Measurements from ENCODE around the gene SMIM1.

Gene SMIM1

DNA sequence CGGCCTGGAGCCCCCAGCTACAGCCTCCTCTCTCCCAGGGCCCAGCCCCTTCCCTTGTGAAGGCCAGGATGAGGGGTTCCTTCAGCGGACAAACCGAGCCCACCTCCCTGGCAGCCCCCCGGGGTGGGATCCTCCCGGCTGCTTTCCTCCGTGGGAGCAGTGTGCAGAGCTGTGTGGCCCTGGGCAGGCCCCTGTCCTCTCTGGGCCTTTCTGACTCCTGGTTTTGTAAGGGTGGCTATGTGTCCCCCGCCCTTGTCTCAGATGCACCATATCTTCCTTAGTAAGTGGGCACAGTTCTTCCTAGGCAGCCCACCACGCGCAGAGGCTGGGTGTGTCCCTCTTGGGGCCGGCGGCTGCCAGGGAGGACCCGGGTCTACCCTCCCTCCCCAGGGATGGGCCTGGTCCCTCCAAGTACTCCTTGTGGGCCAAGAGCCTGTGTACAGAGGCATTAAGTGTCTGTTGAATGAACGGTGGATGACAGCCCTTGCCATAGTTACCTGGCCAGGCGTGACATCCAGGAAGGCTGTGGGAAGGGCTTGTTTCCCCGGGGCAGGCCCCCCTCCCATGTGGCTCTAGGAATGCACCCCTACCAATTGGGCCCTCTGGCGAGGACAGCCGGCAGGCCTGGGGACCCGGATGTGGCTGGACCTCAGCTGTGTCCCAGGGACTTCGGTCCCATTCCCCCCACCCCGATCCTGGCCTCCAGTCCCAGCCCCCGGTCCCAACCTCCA lies 3.8 kb downstream of the SMIM1 start:
- H3K4me1 ChIP-seq (ENCODE audit: control insufficient read depth, insufficient read depth, low read length): peaks cover 21% of the 10 kb centered on the region
- no peak overlapping the region for H3K4me3 ChIP-seq (ENCODE audit: low read length)
- H3K9me3 ChIP-seq (ENCODE audit: control insufficient read depth, low read length): no peaks in the 10 kb centered on the region
- peaks cover 5% of the 10 kb centered on the region for H3K36me3 ChIP-seq (ENCODE audit: control insufficient read depth, insufficient read depth, low read length)
- H3K27me3 ChIP-seq (ENCODE audit: control insufficient read depth, insufficient read depth, low read length): peaks cover 8% of the 10 kb centered on the region
- no peak overlapping the region for H3K9ac ChIP-seq (ENCODE audit: low read length)

DNA sequence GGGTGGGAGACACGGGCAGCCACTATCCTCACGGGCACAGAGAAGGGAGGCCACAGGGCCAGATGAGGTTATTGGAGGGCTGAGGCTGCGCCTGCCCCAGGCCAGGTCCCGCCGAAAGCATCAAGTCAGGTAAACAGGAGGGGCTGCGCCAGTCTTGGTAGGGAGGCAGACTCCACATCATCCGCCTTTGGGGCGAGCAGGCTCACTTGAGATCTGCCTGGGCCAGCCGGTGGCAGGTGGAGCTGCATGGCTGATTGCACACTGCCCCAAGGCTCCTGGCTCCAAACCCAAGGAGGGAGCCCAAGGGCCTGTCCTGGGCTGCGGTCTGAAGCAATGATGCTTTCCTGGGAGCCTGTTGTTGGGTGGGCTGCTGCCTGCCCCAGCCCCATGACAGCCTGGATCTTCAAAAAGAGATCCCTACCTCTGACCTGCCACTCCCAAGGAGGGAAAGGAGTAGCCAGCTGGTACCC lies 4.6 kb downstream of the SMIM1 start:
- H3K9ac ChIP-seq (ENCODE audit: low read length): no peak overlapping the region
- H3K4me3 ChIP-seq (ENCODE audit: low read length): no peak overlapping the region
- peaks cover 3% of the 10 kb centered on the region for H3K27me3 ChIP-seq (ENCODE audit: control insufficient read depth, insufficient read depth, low read length)
- H3K9me3 ChIP-seq (ENCODE audit: control insufficient read depth, low read length): no peaks in the 10 kb centered on the region
- H3K4me1 ChIP-seq (ENCODE audit: control insufficient read depth, insufficient read depth, low read length): peaks cover 15% of the 10 kb centered on the region
- peaks cover 5% of the 10 kb centered on the region for H3K36me3 ChIP-seq (ENCODE audit: control insufficient read depth, insufficient read depth, low read length)

DNA sequence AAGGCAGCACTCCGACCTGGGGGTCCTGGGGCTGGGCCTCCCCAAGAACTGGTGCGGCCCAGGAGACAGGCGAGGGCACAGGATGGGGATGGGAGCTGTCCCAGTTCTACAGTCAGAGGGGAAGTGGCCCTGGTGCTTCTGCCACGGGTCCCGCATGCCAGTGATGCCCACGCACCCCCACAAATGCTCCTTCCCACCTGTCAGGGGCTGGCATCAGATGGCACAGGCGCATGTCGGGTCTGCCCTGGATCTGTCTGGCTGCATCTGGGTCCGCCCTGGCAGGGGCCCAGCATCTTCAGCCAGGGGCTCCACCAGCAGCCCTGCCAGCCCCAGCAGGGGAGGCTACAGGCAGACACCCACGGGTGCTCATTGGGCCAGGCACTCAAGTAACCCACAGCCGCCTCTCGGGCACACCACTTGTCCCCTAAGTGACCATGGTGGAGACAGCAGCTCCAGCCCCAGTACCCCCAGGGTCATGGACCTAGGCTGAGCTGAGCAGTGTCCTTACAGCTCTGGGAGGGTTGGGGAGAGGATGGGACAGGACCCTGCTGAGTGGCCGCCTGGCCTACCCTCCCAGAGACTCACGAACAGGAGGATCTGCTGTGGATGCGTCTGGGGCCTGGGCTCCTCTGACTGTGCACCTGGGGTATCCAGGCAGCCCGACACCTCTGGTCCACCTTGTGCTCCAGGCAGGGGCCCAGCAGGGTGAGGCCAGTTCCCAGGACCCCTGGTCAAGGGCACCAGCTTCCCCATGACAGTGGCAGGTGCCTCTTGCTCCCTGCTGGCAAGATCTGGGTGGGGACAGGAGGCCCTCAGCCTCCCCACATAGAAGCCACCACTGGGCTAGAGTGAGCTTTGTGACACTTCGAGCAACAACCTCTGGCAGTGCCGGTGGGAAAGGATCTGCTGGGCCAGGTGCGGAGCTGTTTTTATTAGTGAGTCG lies 5.4 kb downstream of the SMIM1 start:
- H3K4me1 ChIP-seq (ENCODE audit: control insufficient read depth, insufficient read depth, low read length): peaks cover 13% of the 10 kb centered on the region
- no peak overlapping the region for H3K4me3 ChIP-seq (ENCODE audit: low read length)
- H3K27me3 ChIP-seq (ENCODE audit: control insufficient read depth, insufficient read depth, low read length): peaks cover 3% of the 10 kb centered on the region
- H3K9me3 ChIP-seq (ENCODE audit: control insufficient read depth, low read length): no peaks in the 10 kb centered on the region
- H3K36me3 ChIP-seq (ENCODE audit: control insufficient read depth, insufficient read depth, low read length): peaks cover 5% of the 10 kb centered on the region
- no peak overlapping the region for H3K9ac ChIP-seq (ENCODE audit: low read length)

DNA sequence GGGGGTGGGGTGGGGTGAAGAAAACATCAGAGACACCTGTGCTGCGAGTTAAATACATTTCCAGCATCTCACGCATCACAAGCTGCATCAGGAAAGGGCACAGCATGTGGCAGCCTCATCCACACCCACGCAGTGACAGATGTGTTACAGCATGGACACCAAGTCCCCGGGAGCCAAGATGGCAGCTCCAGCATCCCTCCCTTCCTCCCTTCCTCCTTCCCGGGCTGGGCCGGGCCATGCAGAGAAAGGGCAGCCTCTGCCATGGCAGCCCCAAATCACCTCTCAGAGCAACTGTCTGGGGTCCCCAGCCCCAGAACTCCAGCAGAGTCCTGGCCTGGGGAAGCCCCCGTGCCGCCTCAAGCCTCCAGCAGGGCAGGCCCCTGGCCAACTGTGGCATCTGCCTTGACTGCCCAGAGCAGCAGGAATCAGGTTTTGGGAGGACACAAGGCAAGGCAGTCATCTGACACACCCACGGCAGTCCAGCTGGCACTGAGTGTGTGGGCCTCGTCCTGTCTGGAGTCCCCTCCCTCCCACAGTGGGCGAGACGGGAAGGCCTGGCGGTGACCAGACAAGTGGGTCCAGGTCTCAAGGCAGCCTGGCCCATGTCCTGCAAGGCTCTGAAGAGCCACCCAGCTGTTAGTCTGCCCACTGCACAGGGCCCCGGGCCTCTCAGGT lies 6.2 kb downstream of the SMIM1 start:
- Histone ChIP-seq H3K36me3 (ENCODE audit: control insufficient read depth, insufficient read depth, low read length) (peaks cover 5% of the 10 kb centered on the region), H3K9me3 (ENCODE audit: control insufficient read depth, low read length) (no peaks in the 10 kb centered on the region), H3K4me1 (ENCODE audit: control insufficient read depth, insufficient read depth, low read length) (peaks cover 8% of the 10 kb centered on the region), H3K27me3 (ENCODE audit: control insufficient read depth, insufficient read depth, low read length) (peaks cover 3% of the 10 kb centered on the region), H3K4me3 (ENCODE audit: low read length) (no peak overlapping the region), H3K9ac (ENCODE audit: low read length) (no peak overlapping the region)

DNA sequence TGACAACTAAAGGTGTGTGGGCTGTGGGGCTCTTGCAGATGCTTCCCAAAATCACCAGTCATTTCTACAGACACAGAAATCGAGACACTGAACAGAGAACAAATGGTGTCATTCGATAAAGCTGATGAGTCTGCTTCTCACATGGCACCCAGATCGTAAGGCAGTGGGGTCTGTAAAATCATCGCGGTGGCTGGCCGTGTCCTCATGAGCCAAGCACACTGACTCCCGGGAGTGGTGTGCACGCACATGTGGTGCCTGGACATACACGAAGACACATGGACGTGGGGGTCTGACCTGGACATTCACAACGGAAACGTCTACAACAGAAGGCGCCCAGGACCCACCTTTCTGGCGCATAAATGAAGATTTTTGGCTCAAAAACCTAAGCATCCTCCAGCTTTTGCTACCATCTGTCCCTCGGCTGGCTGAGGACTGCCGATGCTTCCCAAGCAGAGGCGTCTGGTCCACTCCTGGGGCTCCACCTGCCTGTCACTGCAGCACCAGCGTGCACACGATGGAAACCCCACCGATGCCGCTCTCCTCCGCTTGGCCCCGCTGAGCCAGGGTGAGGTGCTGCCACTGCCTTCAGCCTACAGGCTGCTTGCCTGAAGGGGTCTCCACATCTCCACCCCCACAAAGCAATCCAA lies 6.8 kb downstream of the SMIM1 start:
- peaks cover 8% of the 10 kb centered on the region for H3K4me1 ChIP-seq (ENCODE audit: control insufficient read depth, insufficient read depth, low read length)
- no peak overlapping the region for H3K9ac ChIP-seq (ENCODE audit: low read length)
- no peaks in the 10 kb centered on the region for H3K9me3 ChIP-seq (ENCODE audit: control insufficient read depth, low read length)
- no peak overlapping the region for H3K4me3 ChIP-seq (ENCODE audit: low read length)
- H3K36me3 ChIP-seq (ENCODE audit: control insufficient read depth, insufficient read depth, low read length): peaks cover 5% of the 10 kb centered on the region
- no peaks in the 10 kb centered on the region for H3K27me3 ChIP-seq (ENCODE audit: control insufficient read depth, insufficient read depth, low read length)

DNA sequence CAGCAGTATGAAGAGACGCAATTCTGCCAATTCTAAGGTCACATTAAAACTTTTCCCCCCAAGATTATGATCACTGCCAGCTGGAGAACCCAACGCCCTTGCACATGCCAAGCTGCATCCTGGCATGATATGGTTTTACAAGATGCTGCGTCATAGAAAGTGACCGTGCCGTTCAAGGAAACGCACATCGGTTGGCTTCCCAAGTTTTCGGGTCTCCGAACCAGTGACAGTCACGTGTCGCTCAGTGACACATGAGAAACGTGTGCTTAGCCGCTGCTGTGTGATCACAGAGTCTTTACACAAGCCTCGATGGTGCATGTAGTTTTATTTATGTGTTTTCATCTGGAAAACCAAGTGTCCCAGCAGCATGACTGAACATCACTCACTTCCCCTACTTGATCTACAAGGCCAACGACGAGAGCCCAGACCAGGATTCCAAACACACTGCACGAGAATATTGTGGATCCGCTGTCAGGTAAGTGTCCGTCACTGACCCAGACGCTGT lies 7.4 kb downstream of the SMIM1 start:
- Histone ChIP-seq H3K4me3 (ENCODE audit: low read length) (no peak overlapping the region), H3K9me3 (ENCODE audit: control insufficient read depth, low read length) (no peaks in the 10 kb centered on the region), H3K36me3 (ENCODE audit: control insufficient read depth, insufficient read depth, low read length) (peaks cover 7% of the 10 kb centered on the region), H3K4me1 (ENCODE audit: control insufficient read depth, insufficient read depth, low read length) (peaks cover 8% of the 10 kb centered on the region), H3K9ac (ENCODE audit: low read length) (no peak overlapping the region), H3K27me3 (ENCODE audit: control insufficient read depth, insufficient read depth, low read length) (no peaks in the 10 kb centered on the region)

DNA sequence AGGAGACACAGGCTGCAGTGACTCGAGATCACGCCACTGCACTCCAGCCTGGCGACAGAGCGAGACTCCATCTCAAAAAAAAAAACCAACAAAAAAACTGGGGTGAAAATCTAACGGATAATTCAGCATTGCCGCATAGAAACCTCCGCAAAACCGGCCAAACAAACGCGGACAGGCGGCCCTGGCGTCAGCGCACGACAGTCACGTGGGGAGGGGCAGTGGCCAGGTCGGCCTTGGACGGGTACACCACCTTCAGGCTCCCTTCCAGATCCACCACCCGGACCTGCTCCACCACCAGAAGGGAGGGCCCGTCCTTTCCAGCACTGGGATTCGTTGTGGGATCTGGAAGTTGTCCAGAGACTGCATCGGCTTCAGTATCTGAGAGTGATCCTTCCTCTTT lies 8.4 kb downstream of the SMIM1 start:
- Histone ChIP-seq H3K36me3 (ENCODE audit: control insufficient read depth, insufficient read depth, low read length) (peaks cover 9% of the 10 kb centered on the region), H3K9me3 (ENCODE audit: control insufficient read depth, low read length) (no peaks in the 10 kb centered on the region), H3K4me3 (ENCODE audit: low read length) (no peak overlapping the region), H3K9ac (ENCODE audit: low read length) (no peak overlapping the region), H3K4me1 (ENCODE audit: control insufficient read depth, insufficient read depth, low read length) (peaks cover 7% of the 10 kb centered on the region), H3K27me3 (ENCODE audit: control insufficient read depth, insufficient read depth, low read length) (no peaks in the 10 kb centered on the region)

DNA sequence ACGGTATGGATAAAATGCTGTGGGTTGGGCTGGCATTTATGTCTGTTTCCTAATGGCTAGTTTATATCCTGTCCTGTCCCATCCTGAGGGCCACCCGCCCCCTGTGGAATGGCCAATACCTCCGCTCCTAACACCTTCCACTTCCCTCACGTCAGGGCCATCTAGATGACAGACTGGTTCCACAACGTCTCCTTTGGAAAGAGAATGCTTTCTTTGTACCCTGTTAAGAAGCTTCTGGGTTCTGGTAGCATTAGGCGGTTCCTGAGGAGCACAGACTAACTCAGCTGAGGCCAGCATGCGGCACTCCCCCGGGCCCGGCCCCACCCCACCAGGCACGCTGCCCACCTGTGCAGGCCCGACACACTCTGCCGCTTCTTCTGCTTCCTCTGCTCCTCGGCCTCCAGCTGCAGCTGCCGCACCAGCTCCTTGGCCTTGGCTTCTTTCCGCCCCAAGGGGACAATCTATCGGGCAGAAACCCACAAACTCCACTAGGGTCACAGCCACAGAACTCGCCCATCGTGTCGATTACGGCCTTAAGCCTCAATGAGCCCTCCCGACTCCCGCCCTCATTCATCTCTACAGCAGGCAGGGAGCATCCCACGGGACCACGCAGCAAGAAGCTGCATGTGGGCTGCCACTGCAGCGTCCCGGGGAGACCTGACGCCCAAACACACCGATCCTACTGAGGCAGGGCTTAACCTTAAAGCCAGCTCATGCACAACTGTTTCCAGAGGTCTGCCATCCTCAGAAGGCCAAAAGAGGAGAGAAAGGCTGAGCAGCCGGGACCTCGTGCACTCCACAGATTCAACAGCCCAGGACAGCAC lies 11.3 kb downstream of the SMIM1 start:
- no peaks in the 10 kb centered on the region for H3K9me3 ChIP-seq (ENCODE audit: control insufficient read depth, low read length)
- H3K4me1 ChIP-seq (ENCODE audit: control insufficient read depth, insufficient read depth, low read length): no peaks in the 10 kb centered on the region
- H3K36me3 ChIP-seq (ENCODE audit: control insufficient read depth, insufficient read depth, low read length): peaks cover 9% of the 10 kb centered on the region
- no peak overlapping the region for H3K9ac ChIP-seq (ENCODE audit: low read length)
- H3K4me3 ChIP-seq (ENCODE audit: low read length): no peak overlapping the region
- H3K27me3 ChIP-seq (ENCODE audit: control insufficient read depth, insufficient read depth, low read length): no peaks in the 10 kb centered on the region

DNA sequence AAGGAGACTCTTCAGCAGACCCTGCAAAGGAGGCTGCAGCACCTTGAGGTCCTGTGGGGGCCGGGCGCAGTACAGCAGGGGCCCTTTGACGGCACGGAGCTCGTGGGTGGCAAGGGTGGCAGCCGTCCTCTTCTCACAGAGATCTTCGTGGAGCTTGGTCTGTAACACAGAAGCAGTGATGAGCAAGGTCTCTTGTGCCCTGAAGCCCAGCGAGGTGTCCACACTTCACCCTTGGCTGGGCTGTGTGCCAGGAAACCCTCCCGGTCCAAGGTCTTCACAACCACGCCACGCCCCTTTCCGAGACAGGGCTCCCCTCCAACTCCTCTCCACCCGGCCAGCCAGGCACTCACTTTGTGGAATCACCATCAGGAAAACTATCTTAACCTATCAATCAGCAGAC lies 12.5 kb downstream of the SMIM1 start:
- no peak overlapping the region for H3K4me3 ChIP-seq (ENCODE audit: low read length)
- H3K9ac ChIP-seq (ENCODE audit: low read length): no peak overlapping the region
- H3K9me3 ChIP-seq (ENCODE audit: control insufficient read depth, low read length): no peaks in the 10 kb centered on the region
- peaks cover 9% of the 10 kb centered on the region for H3K36me3 ChIP-seq (ENCODE audit: control insufficient read depth, insufficient read depth, low read length)
- H3K27me3 ChIP-seq (ENCODE audit: control insufficient read depth, insufficient read depth, low read length): no peaks in the 10 kb centered on the region
- H3K4me1 ChIP-seq (ENCODE audit: control insufficient read depth, insufficient read depth, low read length): no peaks in the 10 kb centered on the region

DNA sequence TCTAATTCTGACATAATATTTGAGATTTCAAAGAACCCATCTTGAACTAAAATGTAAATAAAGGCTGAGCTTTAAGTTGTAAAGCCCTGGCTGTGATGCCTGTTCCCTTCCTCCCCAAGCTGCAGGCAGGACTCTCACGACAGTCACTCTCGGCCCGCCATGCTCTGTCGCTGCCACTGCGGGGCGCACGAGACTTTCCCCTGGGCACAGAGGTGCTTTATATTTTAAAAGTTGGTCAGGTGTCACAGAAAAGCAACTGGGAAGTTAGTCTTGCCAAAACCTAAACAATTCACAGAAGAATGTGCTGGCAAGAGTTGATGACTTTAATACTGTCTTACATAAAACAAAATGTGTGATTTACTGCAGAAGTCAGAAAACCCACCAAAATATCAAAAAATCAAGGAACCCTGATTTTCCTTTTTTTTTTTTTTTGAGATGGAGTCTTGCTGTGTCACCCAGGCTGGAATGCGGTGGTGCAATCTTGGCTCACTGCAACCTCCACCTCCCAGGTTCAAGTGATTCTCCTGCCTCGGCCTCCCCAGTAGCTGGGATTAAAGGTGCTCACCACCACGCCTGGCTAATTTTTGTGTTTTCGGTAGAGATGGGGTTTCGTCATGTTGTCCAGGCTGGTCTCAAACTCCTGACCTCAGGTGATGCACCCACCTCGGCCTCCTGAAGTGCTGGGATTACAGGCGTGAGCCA lies 13.1 kb downstream of the SMIM1 start:
- H3K9me3 ChIP-seq (ENCODE audit: control insufficient read depth, low read length): no peaks in the 10 kb centered on the region
- H3K9ac ChIP-seq (ENCODE audit: low read length): no peak overlapping the region
- H3K4me1 ChIP-seq (ENCODE audit: control insufficient read depth, insufficient read depth, low read length): no peaks in the 10 kb centered on the region
- peaks cover 9% of the 10 kb centered on the region for H3K36me3 ChIP-seq (ENCODE audit: control insufficient read depth, insufficient read depth, low read length)
- H3K27me3 ChIP-seq (ENCODE audit: control insufficient read depth, insufficient read depth, low read length): no peaks in the 10 kb centered on the region
- H3K4me3 ChIP-seq (ENCODE audit: low read length): no peak overlapping the region

All from mucosa of stomach (tissue), 1 donor.